ENCODE results near the gene GPC6. TPM values are rescaled to one million over a fixed set of nuclear protein-coding genes. Genes with fewer than 3 reads are reported as not detected.

GPC6 gene
- total RNA-seq, 2 donors from 2014 or later = 1.6 to 4.0 TPM

DNA sequence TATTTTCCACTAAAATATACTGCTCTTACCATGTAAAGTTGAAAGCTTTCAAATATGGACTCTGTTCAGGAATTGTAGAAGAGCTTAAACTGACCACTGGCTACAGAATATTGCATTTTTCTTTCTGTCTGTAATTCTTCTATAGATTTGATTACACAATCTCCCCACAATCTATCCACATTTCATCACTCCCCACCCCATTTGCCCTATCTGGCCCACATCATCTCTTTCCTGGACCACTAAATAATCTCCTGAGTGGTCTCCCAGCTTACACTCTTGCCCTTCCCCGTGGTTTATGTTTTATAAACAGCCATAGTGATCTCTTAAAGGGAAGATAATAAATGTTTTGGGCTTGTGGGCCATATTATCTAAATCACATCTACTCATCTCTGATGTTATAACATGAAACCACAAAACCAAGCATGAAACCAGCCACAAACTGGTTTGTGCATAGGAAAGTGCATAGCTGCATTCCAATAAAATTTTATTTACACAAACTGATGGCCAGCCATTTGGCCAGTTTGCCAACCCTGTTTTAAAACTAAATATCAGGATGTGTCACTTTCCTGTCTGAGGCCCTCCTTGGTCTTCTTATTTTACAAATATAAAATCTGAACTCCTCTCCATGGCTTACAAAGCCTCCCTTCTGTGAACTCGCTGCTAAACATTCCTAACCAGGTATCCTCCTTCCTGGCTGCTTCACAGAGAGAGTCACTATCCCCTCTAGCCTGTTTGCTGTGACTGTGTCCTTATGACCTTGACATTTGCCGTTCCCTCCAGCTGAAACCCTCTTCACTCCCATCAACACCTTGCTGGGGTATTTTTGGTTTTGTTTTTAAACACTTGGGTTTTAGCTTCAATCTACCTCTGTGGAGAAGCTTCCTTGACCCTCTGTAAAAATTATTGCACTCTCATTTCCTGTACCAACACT lies 500.9 kb downstream of the GPC6 start:
- 61 to 67% methylated on average over 3 of the region's 3 CpGs for WGBS, 2 donors
- Histone ChIP-seq H3K27me3 (no peaks in the 10 kb centered on the region), H3K36me3 (replicated peaks in 1 of 2; ENCODE audit: insufficient read depth in 1 of 2, low read depth in 2 of 2) (no peaks in the 10 kb centered on the region), H3K4me1 (no peaks in the 10 kb centered on the region), H3K9me3 (no peaks in the 10 kb centered on the region), H3K27ac (no peak overlapping the region), H3K4me3 (no peak overlapping the region)
- TF ChIP-seq, protein P1, sequence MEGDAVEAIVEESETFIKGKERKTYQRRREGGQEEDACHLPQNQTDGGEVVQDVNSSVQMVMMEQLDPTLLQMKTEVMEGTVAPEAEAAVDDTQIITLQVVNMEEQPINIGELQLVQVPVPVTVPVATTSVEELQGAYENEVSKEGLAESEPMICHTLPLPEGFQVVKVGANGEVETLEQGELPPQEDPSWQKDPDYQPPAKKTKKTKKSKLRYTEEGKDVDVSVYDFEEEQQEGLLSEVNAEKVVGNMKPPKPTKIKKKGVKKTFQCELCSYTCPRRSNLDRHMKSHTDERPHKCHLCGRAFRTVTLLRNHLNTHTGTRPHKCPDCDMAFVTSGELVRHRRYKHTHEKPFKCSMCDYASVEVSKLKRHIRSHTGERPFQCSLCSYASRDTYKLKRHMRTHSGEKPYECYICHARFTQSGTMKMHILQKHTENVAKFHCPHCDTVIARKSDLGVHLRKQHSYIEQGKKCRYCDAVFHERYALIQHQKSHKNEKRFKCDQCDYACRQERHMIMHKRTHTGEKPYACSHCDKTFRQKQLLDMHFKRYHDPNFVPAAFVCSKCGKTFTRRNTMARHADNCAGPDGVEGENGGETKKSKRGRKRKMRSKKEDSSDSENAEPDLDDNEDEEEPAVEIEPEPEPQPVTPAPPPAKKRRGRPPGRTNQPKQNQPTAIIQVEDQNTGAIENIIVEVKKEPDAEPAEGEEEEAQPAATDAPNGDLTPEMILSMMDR (IDR thresholded peaks at IDR 0.05) = no peak
- TF ChIP-seq POLR2A (IDR thresholded peaks at IDR 0.05) = no peak
- intact Hi-C loops (cut with DNase I) = no loop called here
- DNase-seq (no peak), ATAC-seq (no peak)

- intact Hi-C loops (cut with DNase I) = no loop called here
- DNase-seq (no peak), ATAC-seq (no peak)
- H3K27ac ChIP-seq = no peak overlapping the region
- H3K4me3 ChIP-seq = no peak overlapping the region
- H3K36me3 ChIP-seq (replicated peaks in 1 of 2; ENCODE audit: insufficient read depth in 1 of 2, low read depth in 2 of 2) = no peaks in the 10 kb centered on the region
- TF ChIP-seq, protein P1 (IDR thresholded peaks at IDR 0.05) = no peak
- TF ChIP-seq POLR2A (IDR thresholded peaks at IDR 0.05) = no peak
- H3K9me3 ChIP-seq = no peaks in the 10 kb centered on the region
- 91 to 92% methylated on average over 2 of the region's 2 CpGs for WGBS, 2 donors
- no peaks in the 10 kb centered on the region for H3K4me1 ChIP-seq
- H3K27me3 ChIP-seq = no peaks in the 10 kb centered on the region
Measured at GRCh38 chr13:93729383-93729782, 502.8 kb downstream of the GPC6 start.

- intact Hi-C loops (cut with DNase I) = no loop called here
- DNase-seq (no peak), ATAC-seq (no peak)
- Histone ChIP-seq H3K36me3 (replicated peaks in 1 of 2; ENCODE audit: insufficient read depth in 1 of 2, low read depth in 2 of 2) (no peaks in the 10 kb centered on the region), H3K27ac (no peak overlapping the region), H3K9me3 (no peaks in the 10 kb centered on the region), H3K4me1 (no peaks in the 10 kb centered on the region), H3K4me3 (no peak overlapping the region), H3K27me3 (no peaks in the 10 kb centered on the region)
- TF ChIP-seq POLR2A (IDR thresholded peaks at IDR 0.05) = no peak
- TF ChIP-seq, protein P1 (IDR thresholded peaks at IDR 0.05) = no peak
- 89 to 91% methylated on average over 3 of the region's 3 CpGs for WGBS, 2 donors
Measured at GRCh38 chr13:93730780-93731179, 504.2 kb downstream of the GPC6 start.

DNA sequence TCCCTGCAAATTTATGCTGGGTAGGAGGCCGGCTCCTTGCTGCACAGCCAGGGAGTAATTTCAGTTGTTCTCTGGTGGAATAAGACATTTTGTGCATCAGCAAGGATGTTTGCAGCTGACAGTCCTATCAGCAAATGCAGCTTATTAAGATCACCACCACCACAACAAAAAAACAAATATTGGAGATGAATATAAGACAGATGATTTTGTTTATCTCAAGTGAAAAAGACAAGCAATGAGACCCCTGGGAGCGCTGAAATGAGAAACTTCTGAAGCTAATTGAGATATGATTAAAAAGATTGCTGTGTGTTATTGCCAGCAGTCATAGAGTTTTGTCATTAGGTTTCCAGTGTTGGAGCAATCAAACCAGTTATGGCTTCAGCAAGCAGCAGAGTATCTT lies 505.6 kb downstream of the GPC6 start:
- no peaks in the 10 kb centered on the region for H3K4me1 ChIP-seq
- WGBS, 2 donors = 77 to 81% methylated on average over 2 of the region's 2 CpGs
- H3K4me3 ChIP-seq = no peak overlapping the region
- no peaks in the 10 kb centered on the region for H3K9me3 ChIP-seq
- DNase-seq (no peak), ATAC-seq (no peak)
- H3K36me3 ChIP-seq (replicated peaks in 1 of 2; ENCODE audit: insufficient read depth in 1 of 2, low read depth in 2 of 2) = no peaks in the 10 kb centered on the region
- TF ChIP-seq, protein P1 (IDR thresholded peaks at IDR 0.05) = no peak
- no peak for TF ChIP-seq POLR2A (IDR thresholded peaks at IDR 0.05)
- no peaks in the 10 kb centered on the region for H3K27me3 ChIP-seq
- intact Hi-C loops (cut with DNase I) = no loop called here
- no peak overlapping the region for H3K27ac ChIP-seq

DNA sequence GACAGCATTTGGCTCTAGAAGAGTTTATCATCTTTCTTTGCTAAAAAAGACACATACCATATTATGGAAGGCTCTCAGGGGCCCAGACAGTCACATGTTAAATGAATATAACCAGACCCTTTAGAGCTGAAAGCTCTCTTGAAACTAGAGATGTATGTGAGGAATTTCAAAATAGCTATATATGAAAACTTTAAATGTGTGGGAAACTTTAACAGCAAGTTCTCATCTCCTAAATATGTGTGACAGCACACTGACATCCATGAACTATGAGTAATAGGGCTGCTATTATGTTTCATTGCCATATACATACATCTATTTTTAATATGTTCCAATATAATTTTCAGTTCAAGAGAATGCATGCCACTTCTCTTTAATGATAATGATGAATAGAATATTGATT lies 509.5 kb downstream of the GPC6 start:
- TF ChIP-seq, protein P1 (IDR thresholded peaks at IDR 0.05) = no peak
- TF ChIP-seq POLR2A (IDR thresholded peaks at IDR 0.05) = no peak
- ATAC-seq (no peak), DNase-seq (no peak)
- H3K36me3 ChIP-seq (replicated peaks in 1 of 2; ENCODE audit: insufficient read depth in 1 of 2, low read depth in 2 of 2) = no peaks in the 10 kb centered on the region
- no peaks in the 10 kb centered on the region for H3K27me3 ChIP-seq
- H3K4me1 ChIP-seq = peaks cover 7% of the 10 kb centered on the region
- H3K9me3 ChIP-seq = no peaks in the 10 kb centered on the region
- H3K27ac ChIP-seq = no peak overlapping the region
- no peak overlapping the region for H3K4me3 ChIP-seq
- intact Hi-C loops (cut with DNase I) = no loop called here
